GM12878 (cell line): ENCODE measurements around the gene RET. TPM values are rescaled to one million over a fixed set of nuclear protein-coding genes. Genes with fewer than 3 reads are reported as not detected.

Source experiments
- ATAC-seq: fragments of 200-7000 bp; cut with Tn5 transposase; 3 replicates; pipeline ENCODE4 v1.9.1; 2020; ENCODE audit warnings: mild to moderate bottlenecking, moderate library complexity
- BruUV-seq: library from RNA; stranded (reverse); fragments of 400-500 nt; replicated peaks from 2 replicates; lab custom pipeline; 2021; lab: Mats Ljungman, UMichigan
- CTCF ChIA-PET: fragments of 300-600 bp; sonication (Branson Sonifier 250); formaldehyde crosslinking; extraction: SDS; loops from one replicate; lab custom pipeline; 2021; ENCODE audit warnings: inconsistent platforms; lab: Yijun Ruan, JAX
- POLR2A ChIA-PET: fragments of 350-600 bp; formaldehyde crosslinking; extraction: SDS; loops from one replicate; lab custom pipeline; 2021; ENCODE audit warnings: inconsistent platforms; lab: Charles Lee
- RAD21 ChIA-PET: fragments of 300-600 bp; sonication (Branson Sonifier 250); formaldehyde crosslinking; loops from one replicate; lab custom pipeline; 2023; ENCODE audit warnings: antibody characterized with exemption; ENCODE audit not compliant: unreplicated experiment; lab: Charles Lee
- SMC1A ChIA-PET: fragments of 300-600 bp; sonication (Branson Sonifier 250); formaldehyde crosslinking; loops from one replicate; lab custom pipeline; 2023; ENCODE audit not compliant: unreplicated experiment, uncharacterized antibody; lab: Charles Lee
- DNase-seq: peaks from one replicate; pipeline ENCODE4 v3.0.0-alpha.2; 2011; ENCODE audit warnings: low read depth, low spot score
- FAIRE-seq: peaks from 3 replicates; lab custom pipeline; 2011; peaks lifted over from hg19 to GRCh38; lab: Jason Lieb, UNC
- H2AFZ ChIP-seq: 2 replicates; pipeline ENCODE4 v1.6.0; 2011; ENCODE audit warnings: low read depth, low read length, control low read depth; ENCODE audit not compliant: control insufficient read depth
- H3K27ac ChIP-seq: 2 replicates; pipeline ENCODE4 v1.5.1; 2011; ENCODE audit warnings: control low read depth; ENCODE audit not compliant: control insufficient read depth, insufficient read depth
- H3K27me3 ChIP-seq, 2 experiments: replicated peaks in 1 of 2; 2 replicates each; pipeline versions ENCODE4 v1.6.0 to v1.6.1; 2011; ENCODE audit warnings: low read length in 1 of 2; ENCODE audit not compliant: control insufficient read depth in 2 of 2, insufficient read depth in 2 of 2
- H3K36me3 ChIP-seq, 2 experiments: 2 replicates each; pipeline ENCODE4 v1.5.1; 2011; ENCODE audit warnings: low read length in 1 of 2; ENCODE audit not compliant: control insufficient read depth in 2 of 2, insufficient read depth in 2 of 2
- H3K4me1 ChIP-seq: 2 replicates; pipeline ENCODE4 v1.6.1; 2011; ENCODE audit warnings: mild to moderate bottlenecking, low read length, moderate library complexity, mixed read lengths; ENCODE audit not compliant: control insufficient read depth, insufficient read depth
- H3K4me2 ChIP-seq: 2 replicates; pipeline ENCODE4 v1.6.0; 2011; ENCODE audit warnings: control low read depth; ENCODE audit not compliant: control insufficient read depth, insufficient read depth
- H3K4me3 ChIP-seq: fragments of 200-600 bp; sonication (generic); 2 replicates; pipeline ENCODE4 v1.5.1; 2016
- H3K79me2 ChIP-seq: 2 replicates; pipeline ENCODE4 v1.6.0; 2011; ENCODE audit warnings: low read length; ENCODE audit not compliant: control insufficient read depth, insufficient read depth
- H3K9ac ChIP-seq: 2 replicates; pipeline ENCODE4 v1.8.0; 2011; ENCODE audit warnings: low read length, control low read depth, mixed read lengths; ENCODE audit not compliant: control insufficient read depth, insufficient read depth
- H3K9me3 ChIP-seq: replicated peaks from 3 replicates; pipeline ENCODE4 v1.5.1; 2011; ENCODE audit warnings: mild to moderate bottlenecking, low read length; ENCODE audit not compliant: control insufficient read depth, insufficient read depth
- H4K20me1 ChIP-seq: 2 replicates; pipeline ENCODE4 v1.6.0; 2011; ENCODE audit not compliant: control insufficient read depth, insufficient read depth
- ELK1 ChIP-seq: IDR thresholded peaks from 2 replicates; pipeline ENCODE4 v1.6.1; 2012; ENCODE audit warnings: low read depth, low read length, improper control_type of control experiment
- FOS ChIP-seq: IDR thresholded peaks from 3 replicates; pipeline ENCODE4 v1.6.1; 2011; ENCODE audit warnings: borderline replicate concordance; ENCODE audit not compliant: insufficient read length; ENCODE audit errors: extremely low read depth
- REST ChIP-seq: IDR thresholded peaks from 2 replicates; pipeline ENCODE4 v1.6.1; 2012; ENCODE audit warnings: mild to moderate bottlenecking, low read depth, low read length
- YY1 ChIP-seq: IDR thresholded peaks from 2 replicates; pipeline ENCODE4 v1.6.1; 2011; ENCODE audit warnings: low read depth, mild to moderate bottlenecking, low read length
- ZNF384 ChIP-seq: IDR thresholded peaks from 2 replicates; pipeline ENCODE4 v1.6.1; 2012; ENCODE audit warnings: low read depth, mild to moderate bottlenecking, low read length, improper control_type of control experiment, borderline replicate concordance
- WGBS: methylation state at CpG from one replicate; pipeline ENCODE4 v1.1.6; 2016; ENCODE audit warnings: low lambda C conversion rate; ENCODE audit not compliant: insufficient replicate concordance, insufficient coverage; ENCODE audit errors: missing lambda C conversion rate; 5-methylcytosine and 5-hydroxymethylcytosine counted together
- in situ Hi-C: fragments of 300-500 bp; cut with MboI; formaldehyde crosslinking; loops from 9 replicates; pipeline ENCODE4 v1.14.3; 2018; ENCODE audit warnings: mixed read lengths
- intact Hi-C: fragments of 100-400 bp; cut with micrococcal nuclease; formaldehyde crosslinking; loops from one replicate; pipeline ENCODE4 v1.14.2; 2022; ENCODE audit not compliant: unreplicated experiment
- polyA plus RNA-seq, 11 experiments: library from polyadenylated mRNA; depleted of rRNA in 4 of 11; unstranded in 6 of 11; stranded (reverse) in 5 of 11; fragments of >200 nt; fragmentation: Nextera tagmentation in 4 of 11; fragmentation: Illumina TruSeq in 1 of 11; extraction: Ambion mirVana in 4 of 11; extraction: Trizol in 1 of 11; gene quantifications; 1 replicate in 1 of 11; 2 replicates in 10 of 11; pipeline versions ENCODE4 v1.2.1 to v1.2.3, GENCODE V29; 2011 to 2016; ENCODE audit warnings: inconsistent platforms in 2 of 11, missing spikeins in 2 of 11, low read depth in 1 of 11
- total RNA-seq, 4 experiments: library from RNA; depleted of rRNA in 3 of 4; stranded (reverse); fragments of >200 nt in 3 of 4; fragmentation: Illumina TruSeq in 1 of 4; extraction: Trizol in 1 of 4; gene quantifications; 2 replicates each; pipeline versions ENCODE4 v1.2.1 to v1.2.3, GENCODE V29; 2013 to 2021

RET gene
- total and polyA plus RNA-seq, 10 of the 15 experiments (the other 5 are each of a cell fraction or from before 2014, with no cell fraction given), result not detected

GRCh38 chr10:43109671-43110249 is 32.9 kb downstream of the RET start:
- no peak for ATAC-seq
- TF ChIP-seq ELK1 (no peak), YY1 (no peak), ZNF384 (no peak), REST (no peak), FOS (no peak)
- ChIA-PET RAD21 (interaction anchor here (1.2 kb wide), 1 partner anchor 11 kb away, joined by 7 read pairs; no protein-coding TSS in a partner anchor), POLR2A (no interaction called here), SMC1A (no interaction called here), CTCF (interaction anchor here (0.8 to 2.2 kb wide), 3 partner anchors 11 to 143 kb away, joined by 3 to 6 read pairs (median 4); no protein-coding TSS in a partner anchor)
- Histone ChIP-seq H3K9ac (no peak overlapping the region), H3K36me3 (no peaks in the 10 kb centered on the region), H3K4me1 (peaks cover 16% of the 10 kb centered on the region), H4K20me1 (no peaks in the 10 kb centered on the region; the same call in 1 of the 2 replicates), H3K27ac (no peak overlapping the region), H2AFZ (no peak overlapping the region), H3K79me2 (no peaks in the 10 kb centered on the region), H3K4me3 (no peak overlapping the region), H3K27me3 (peaks cover 0 to 4% of the 10 kb centered on the region in 2 experiments; a peak in 2 of 4 replicates), H3K9me3 (no peaks in the 10 kb centered on the region), H3K4me2 (peak overlapping the region; percentile 38; the same call in 1 of the 2 replicates)
- intact Hi-C loops (loop anchor here (10.0 kb wide), 1 partner anchor 315 kb away; no protein-coding TSS in a partner anchor), in situ Hi-C loops (loop anchor here (25.0 kb wide), 2 partner anchors 97 to 922 kb away; no protein-coding TSS in a partner anchor)
- no peak for FAIRE-seq
- no peak for DNase-seq
- WGBS, result 63% methylated on average over 20 of the region's 20 CpGs
- no TSS peak for BruUV-seq
